ENCODE results near the gene LTBR.

LTBR gene

DNA sequence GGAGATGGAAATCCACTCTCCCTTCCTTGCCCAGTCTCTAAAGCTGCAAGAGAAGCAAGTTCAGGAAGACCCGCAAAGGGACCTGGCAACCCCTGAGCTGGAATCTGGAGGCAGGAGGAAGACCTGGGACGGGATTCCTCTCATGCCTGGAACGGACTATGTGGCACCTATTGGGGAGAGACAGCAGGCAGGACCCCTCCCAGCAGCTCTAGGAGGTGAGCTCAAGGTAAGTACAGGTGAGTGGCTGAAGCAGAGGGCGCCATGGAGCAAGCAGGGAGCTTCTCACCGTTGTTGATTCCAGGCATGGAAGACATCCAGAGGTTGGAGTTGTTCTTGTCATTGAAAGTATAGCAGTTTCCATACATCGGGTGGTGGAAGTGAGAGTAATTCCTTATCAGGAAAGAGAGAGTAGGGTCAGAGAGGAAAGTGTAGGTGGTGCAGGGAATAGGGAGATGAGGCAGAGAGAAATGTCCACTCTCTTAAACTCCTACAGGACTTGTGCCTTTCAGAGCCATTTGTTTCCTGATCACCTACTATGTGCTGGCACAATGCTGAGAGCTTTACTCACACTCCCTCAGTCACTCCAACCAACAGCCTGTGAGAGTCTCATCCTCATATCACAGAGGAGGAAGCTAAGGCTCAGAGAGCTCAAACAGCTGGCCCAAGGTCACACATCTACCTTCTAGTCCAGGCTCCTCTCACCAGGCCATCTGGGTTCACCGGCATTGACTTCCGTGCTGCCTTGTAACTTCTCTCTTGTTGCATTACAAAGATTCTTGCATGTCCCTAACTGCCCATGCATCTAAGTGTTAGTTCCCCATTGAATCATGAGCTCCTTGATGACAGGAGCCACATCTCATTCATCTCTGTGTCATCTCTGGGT is 28.2 kb upstream of the LTBR start:
- TF ChIP-seq, protein P1, sequence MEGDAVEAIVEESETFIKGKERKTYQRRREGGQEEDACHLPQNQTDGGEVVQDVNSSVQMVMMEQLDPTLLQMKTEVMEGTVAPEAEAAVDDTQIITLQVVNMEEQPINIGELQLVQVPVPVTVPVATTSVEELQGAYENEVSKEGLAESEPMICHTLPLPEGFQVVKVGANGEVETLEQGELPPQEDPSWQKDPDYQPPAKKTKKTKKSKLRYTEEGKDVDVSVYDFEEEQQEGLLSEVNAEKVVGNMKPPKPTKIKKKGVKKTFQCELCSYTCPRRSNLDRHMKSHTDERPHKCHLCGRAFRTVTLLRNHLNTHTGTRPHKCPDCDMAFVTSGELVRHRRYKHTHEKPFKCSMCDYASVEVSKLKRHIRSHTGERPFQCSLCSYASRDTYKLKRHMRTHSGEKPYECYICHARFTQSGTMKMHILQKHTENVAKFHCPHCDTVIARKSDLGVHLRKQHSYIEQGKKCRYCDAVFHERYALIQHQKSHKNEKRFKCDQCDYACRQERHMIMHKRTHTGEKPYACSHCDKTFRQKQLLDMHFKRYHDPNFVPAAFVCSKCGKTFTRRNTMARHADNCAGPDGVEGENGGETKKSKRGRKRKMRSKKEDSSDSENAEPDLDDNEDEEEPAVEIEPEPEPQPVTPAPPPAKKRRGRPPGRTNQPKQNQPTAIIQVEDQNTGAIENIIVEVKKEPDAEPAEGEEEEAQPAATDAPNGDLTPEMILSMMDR (IDR thresholded peaks at IDR 0.05; ENCODE audit: borderline replicate concordance, control extremely low read depth, extremely low read depth, insufficient read depth, missing control alignments): no peak
- DNase-seq (ENCODE audit: low spot score): no peak
- in situ Hi-C loops (cut with MboI; ENCODE audit: low sequenced_read_pairs, unreplicated experiment): no loop called here

DNA sequence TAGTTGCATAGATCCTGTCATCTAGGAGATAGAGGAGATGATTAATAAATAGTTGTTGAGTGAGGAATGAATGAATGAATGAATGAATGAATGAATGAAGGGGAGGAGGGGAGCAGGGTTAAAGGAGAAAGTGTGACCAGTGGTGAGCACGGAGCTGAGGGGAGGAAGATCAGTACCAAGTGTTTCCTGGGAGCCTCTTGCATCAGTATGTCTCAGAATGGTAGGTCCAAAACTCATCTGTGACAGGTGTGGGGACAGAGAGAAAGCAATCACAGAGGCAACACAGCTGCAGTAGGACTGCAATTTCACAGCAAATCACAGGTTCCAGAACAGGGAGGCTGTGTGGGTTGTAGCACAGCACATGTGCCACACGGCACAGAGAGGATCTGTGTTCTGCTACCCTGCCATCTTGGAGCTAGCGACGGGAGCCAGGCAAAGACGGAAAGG is 27.6 kb upstream of the LTBR start:
- in situ Hi-C loops (cut with MboI; ENCODE audit: low sequenced_read_pairs, unreplicated experiment): no loop called here
- TF ChIP-seq, protein P1 (IDR thresholded peaks at IDR 0.05; ENCODE audit: borderline replicate concordance, control extremely low read depth, extremely low read depth, insufficient read depth, missing control alignments): no peak
- DNase-seq (ENCODE audit: low spot score): no peak

DNA sequence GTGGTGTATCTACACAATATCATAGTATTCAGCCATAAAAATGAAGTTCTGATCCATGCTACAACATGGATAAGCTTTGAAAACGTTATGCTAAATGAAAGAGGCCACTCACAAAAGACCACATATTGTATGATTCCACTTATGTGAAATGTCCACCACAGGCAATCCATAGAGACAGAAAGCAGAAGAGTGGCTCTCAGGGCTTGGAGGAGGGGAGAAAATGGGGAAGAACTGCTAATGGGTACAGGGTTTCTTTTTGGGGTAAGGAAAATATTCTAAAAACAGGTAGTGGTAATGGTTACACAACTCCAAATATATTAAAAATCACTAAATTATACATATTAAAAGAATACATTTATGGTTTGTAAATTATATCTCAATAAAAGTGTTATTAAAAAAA is 25.1 kb upstream of the LTBR start:
- TF ChIP-seq, protein P1 (IDR thresholded peaks at IDR 0.05; ENCODE audit: borderline replicate concordance, control extremely low read depth, extremely low read depth, insufficient read depth, missing control alignments): no peak
- DNase-seq (ENCODE audit: low spot score): no peak
- in situ Hi-C loops (cut with MboI; ENCODE audit: low sequenced_read_pairs, unreplicated experiment): no loop called here

DNA sequence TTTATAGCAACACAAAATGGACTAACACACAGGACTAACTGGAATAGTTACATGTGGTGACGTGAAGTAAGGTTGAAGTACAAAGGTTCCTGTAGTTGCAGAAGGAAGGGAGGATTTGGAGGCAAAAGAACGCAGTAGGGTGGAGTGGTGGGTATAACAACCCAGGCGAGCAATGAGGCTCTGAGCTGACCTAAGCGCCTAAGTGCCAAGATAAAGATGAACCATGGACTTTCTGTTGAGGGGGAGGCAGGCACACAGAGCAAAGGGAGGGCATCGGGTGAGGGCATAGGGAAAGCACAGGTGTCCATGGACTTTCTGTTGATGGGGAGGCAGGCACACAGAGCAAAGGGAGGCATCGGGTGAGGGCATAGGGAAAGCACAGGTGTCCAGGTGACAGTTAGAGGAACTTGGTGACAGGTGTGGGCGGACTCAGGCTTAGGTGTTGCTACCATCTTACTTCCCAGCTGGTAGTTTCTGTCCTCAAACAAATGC is 23.8 kb upstream of the LTBR start:
- no peak for DNase-seq (ENCODE audit: low spot score)
- in situ Hi-C loops (cut with MboI; ENCODE audit: low sequenced_read_pairs, unreplicated experiment): no loop called here
- TF ChIP-seq, protein P1 (IDR thresholded peaks at IDR 0.05; ENCODE audit: borderline replicate concordance, control extremely low read depth, extremely low read depth, insufficient read depth, missing control alignments): no peak

DNA sequence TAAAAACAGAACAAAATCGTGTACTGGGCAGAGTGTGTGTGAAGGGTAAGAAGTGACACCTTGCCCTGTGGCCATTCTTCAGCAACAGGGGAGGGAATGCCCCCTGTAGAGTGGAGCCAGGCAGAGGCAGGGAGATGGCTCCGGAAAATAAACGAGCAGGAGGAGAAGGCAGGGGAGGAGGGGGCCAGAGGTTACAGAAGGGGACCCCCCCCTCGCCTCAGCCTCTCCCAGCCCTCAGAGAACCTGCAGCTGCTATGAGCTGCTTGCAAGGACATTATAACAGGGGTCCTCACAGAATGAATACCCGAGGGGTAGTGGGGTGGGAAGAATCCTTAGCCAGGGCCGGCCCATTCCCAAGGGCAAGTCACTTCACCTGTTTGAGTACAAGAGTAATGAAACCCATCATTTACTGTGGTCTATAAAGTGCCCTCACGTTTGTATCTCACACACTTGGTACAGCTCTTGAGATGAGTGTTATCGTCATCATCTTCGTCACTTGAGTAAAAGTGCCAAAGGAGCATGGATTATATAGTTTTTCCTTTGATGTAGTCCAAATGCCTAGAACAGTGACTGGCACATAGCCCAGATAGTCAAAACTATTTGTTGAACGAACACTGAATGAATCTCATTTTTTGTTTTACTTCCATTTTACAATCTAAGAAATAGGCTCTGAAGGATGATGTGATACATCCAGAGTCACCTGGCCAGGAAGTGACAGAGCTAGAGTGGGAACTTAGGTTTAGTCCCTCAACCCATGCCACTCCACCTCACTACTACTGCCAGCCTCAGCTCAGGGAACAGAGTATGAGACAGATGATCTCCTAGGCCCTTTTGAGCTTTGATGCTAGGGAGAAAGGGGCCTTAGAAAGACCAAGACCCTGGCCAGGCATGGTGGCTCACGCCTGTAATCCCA is 23.1 kb upstream of the LTBR start:
- TF ChIP-seq, protein P1 (IDR thresholded peaks at IDR 0.05; ENCODE audit: borderline replicate concordance, control extremely low read depth, extremely low read depth, insufficient read depth, missing control alignments): no peak
- in situ Hi-C loops (cut with MboI; ENCODE audit: low sequenced_read_pairs, unreplicated experiment): no loop called here
- no peak for DNase-seq (ENCODE audit: low spot score)

DNA sequence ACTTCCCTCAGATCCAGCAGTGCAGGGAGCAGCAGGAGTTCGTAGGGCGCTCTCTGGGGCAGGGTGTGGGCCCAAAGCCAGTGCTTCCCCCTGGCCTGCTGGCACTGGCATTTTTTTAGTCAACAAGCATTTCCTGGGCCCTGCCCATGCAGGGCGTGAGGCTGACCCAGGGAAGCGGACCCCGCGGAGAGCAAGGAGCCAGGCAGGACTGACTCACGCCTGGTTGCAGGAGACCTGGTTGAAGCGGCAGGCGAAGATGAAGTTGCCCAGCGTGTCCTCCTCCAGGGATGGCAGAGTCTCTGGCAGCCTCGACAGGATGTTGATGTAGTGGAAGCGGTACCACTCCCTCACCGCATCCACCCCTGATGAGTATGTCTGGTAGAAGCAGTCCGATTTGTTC is 22.1 kb upstream of the LTBR start:
- DNase-seq (ENCODE audit: low spot score): no peak
- TF ChIP-seq, protein P1 (IDR thresholded peaks at IDR 0.05; ENCODE audit: borderline replicate concordance, control extremely low read depth, extremely low read depth, insufficient read depth, missing control alignments): no peak
- in situ Hi-C loops (cut with MboI; ENCODE audit: low sequenced_read_pairs, unreplicated experiment): no loop called here

Measured in GM13976 (cell line).